Mesodermal cell (in vitro differentiated cells): Measurements from ENCODE around the gene ZNF274.
"Not testable (repeated sequence)": the region's sequence is repeated elsewhere in the genome, so short reads cannot be mapped to it uniquely, and the experiment has no call there.

Experiments used
- H3K27ac ChIP-seq: 2 replicates; pipeline ENCODE4 v1.7.0; 2013; ENCODE audit warnings: mild to moderate bottlenecking, low read depth, low read length, moderate library complexity; ENCODE audit not compliant: severe bottlenecking
- H3K36me3 ChIP-seq: 2 replicates; pipeline ENCODE4 v1.7.1; 2013; ENCODE audit warnings: mild to moderate bottlenecking, low read length, moderate library complexity; ENCODE audit not compliant: control insufficient read depth, insufficient read depth
- H3K4me1 ChIP-seq: one replicate; pipeline ENCODE4 v1.7.1; 2013; ENCODE audit warnings: mild to moderate bottlenecking, low read length; ENCODE audit not compliant: insufficient read depth, control insufficient read depth, poor library complexity, severe bottlenecking
- H3K4me3 ChIP-seq: 2 replicates; pipeline ENCODE4 v1.7.0; 2013; ENCODE audit warnings: low read length, control low read depth, mild to moderate bottlenecking; ENCODE audit not compliant: insufficient read depth, poor library complexity, severe bottlenecking; ENCODE audit errors: extremely low read depth
- H3K9me3 ChIP-seq: 2 replicates; pipeline ENCODE4 v1.7.1; 2013; ENCODE audit warnings: mild to moderate bottlenecking, low read length, moderate library complexity; ENCODE audit not compliant: control insufficient read depth
- WGBS, 2 experiments: methylation state at CpG; one replicate each; pipeline ENCODE4 v1.1.5; 2013; ENCODE audit warnings: missing lambda C conversion rate in 2 of 2; ENCODE audit not compliant: insufficient coverage in 2 of 2; 5-methylcytosine and 5-hydroxymethylcytosine counted together

Gene ZNF274

DNA sequence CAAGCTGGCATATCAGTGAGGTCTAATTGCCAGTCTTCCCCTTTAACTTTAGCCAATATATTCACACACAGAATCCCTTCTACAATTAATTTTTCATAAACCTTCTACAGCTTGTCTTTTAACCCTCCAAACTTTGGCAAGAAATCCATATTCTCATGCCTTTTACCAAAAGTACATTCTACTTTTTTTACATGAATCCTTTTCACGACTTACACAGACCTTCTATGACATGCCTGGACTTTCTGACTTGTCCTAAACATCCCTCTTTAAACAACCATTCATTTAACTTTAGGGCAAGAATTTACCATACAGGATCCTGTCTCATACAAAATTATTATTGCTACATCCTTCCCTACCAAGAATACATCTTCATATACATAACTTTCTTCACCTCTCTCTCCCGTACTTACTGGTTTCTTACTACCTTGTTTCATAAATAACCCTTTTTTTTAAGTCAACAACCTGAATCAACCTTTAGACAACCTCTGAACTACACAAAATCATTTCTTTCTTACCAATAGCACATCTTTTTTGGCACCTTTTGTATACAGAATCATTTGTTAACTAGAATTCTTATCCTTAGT is 69.3 kb downstream of the ZNF274 start:
- Histone ChIP-seq H3K4me1 (no peaks in the 10 kb centered on the region), H3K36me3 (peaks cover 98% of the 10 kb centered on the region), H3K4me3 (no peak overlapping the region), H3K27ac (no peak overlapping the region), H3K9me3 (peaks cover 87% of the 10 kb centered on the region)
- 95 to 100% methylated on average over 2 of the region's 2 CpGs for WGBS, 2 experiments

DNA sequence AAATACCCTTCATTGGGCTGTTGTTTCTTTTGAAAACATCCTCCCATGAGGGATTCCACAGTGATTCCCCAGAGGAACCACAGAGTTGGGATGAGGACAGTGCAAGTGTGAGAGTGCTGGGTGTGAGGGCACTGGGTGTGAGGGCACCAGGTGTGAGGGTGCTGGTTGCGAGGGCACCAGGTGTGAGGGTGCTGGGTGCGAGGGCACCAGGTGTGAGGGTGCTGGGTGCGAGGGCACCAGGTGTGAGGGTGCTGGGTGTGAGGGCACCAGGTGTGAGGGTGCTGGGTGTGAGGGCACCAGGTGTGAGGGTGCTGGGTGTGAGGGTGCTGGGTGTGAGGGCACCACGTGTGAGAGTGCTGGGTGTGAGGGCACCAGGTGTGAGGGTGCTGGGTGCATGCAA is 75.4 kb downstream of the ZNF274 start:
- WGBS, 2 experiments: no CpG with 5 or more reads among the region's 4 CpGs
- H3K4me3 ChIP-seq, H3K27ac ChIP-seq, H3K4me1 ChIP-seq: not testable (repeated sequence)
- Histone ChIP-seq H3K9me3 (peaks cover 93% of the 10 kb centered on the region), H3K36me3 (peaks cover 99% of the 10 kb centered on the region)

DNA sequence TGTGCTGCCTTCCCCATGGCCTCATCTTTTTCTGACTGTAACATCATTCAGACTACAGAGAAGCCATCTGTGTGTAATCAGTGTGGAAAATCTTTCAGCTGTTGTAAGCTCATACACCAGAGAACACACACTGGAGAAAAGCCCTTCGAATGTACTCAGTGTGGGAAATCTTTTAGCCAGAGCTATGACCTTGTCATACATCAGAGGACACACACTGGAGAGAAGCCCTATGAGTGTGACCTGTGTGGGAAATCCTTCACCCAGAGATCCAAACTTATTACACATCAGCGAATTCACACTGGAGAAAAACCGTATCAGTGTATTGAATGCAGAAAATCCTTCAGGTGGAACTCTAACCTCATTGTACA is 78.7 kb downstream of the ZNF274 start:
- Histone ChIP-seq H3K27ac (no peak overlapping the region), H3K36me3 (peaks cover 94% of the 10 kb centered on the region), H3K9me3 (peaks cover 92% of the 10 kb centered on the region), H3K4me3 (no peak overlapping the region), H3K4me1 (no peaks in the 10 kb centered on the region)
- WGBS, 2 experiments: 82 to 100% methylated on average over 1 to 2 of the region's 3 CpGs

DNA sequence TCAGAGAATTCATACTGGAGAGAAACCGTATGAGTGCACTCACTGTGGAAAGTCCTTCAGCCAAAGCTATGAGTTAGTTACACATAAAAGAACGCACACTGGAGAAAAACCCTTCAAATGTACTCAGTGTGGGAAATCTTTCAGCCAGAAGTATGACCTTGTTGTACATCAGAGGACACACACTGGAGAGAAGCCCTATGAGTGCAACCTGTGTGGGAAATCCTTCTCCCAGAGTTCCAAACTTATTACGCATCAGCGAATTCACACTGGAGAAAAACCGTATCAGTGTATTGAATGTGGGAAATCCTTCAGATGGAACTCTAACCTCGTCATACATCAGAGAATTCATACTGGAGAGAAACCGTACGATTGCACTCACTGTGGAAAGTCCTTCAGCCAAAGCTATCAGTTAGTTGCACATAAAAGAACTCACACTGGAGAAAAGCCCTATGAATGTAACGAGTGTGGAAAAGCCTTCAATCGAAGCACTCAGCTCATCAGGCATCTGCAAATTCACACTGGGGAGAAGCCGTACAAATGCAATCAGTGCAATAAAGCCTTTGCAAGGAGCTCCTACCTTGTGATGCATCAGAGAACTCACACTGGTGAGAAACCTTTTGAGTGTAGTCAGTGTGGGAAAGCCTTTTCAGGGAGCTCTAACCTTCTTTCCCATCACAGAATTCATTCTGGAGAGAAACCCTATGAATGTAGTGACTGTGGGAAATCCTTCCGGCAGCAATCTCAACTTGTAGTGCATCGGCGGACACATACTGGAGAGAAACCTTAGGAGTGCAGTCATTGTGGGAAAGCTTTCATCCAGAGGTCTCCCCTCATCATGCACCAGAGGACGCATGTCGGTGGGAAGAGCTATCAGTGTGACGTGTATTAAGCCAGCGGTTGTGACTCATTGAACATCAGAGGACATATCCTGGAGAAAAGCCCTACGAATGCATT is 79.4 kb downstream of the ZNF274 start:
- Histone ChIP-seq H3K4me1 (no peaks in the 10 kb centered on the region), H3K4me3 (no peak overlapping the region), H3K27ac (no peak overlapping the region), H3K36me3 (peaks cover 94% of the 10 kb centered on the region), H3K9me3 (peaks cover 93% of the 10 kb centered on the region)
- WGBS, 2 experiments: 91 to 93% methylated on average over 14 to 16 of the region's 19 CpGs

DNA sequence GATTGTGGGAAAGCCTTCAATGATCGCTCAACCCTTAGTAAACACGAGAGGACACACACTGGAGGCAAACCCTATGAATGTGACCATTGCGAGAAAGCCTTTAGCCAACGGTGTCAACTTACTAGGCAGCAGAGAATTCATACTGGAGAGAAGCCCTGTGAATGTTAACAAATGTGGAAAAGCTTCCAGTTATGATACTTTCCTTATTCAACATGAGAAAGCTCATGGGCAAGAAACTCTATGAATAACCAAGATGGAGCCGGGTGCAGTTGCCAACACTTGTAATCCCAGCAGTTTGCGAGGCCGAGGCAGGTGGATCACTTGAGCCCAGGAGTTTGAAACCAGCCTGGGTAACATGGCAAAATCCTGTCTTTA is 80.0 kb downstream of the ZNF274 start:
- H3K4me3 ChIP-seq: no peak overlapping the region
- H3K4me1 ChIP-seq: no peaks in the 10 kb centered on the region
- H3K27ac ChIP-seq: no peak overlapping the region
- peaks cover 90% of the 10 kb centered on the region for H3K9me3 ChIP-seq
- H3K36me3 ChIP-seq: peaks cover 87% of the 10 kb centered on the region
- WGBS, 2 experiments: 94 to 99% methylated on average over 7 of the region's 7 CpGs
